ENCODE measurements around the gene STH. TPM values are rescaled to one million over a fixed set of nuclear protein-coding genes. Genes with fewer than 3 reads are reported as not detected.

The STH gene
- total RNA-seq, 1 donor from 2014 or later = not detected

DNA sequence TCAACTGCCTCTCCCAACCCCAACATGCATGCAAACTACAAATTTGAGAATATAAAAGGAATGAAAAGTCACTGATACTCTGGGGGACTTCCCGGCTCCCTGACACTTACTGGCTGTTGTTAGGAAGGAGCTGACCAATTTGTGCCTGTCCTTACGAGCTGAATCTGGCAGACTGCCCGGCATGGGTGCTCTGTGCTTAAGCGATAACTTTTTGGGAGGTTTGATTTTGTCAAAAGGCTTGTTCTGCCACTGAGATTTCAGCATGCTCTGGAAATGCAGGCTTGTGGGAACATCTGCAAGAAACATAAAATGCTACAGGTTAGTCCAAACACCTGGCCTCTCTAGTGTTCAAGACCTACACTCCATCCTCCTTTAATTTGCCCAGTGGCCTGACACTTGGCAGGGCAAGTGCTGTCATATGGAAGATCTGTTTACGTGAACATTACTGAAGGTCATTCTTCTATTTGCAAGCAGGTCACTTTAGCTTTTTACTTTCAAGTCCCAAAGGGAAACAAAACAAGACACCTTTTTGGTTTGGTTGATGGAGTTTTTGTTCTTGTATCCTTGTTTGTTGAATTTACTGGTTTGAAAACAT lies 40.6 kb downstream of the STH start:
- Mint-ChIP-seq H3K27me3 (ENCODE audit: low read depth) (no peaks in the 10 kb centered on the region), H3K4me3 (ENCODE audit: unreplicated experiment) (no peak overlapping the region), H3K36me3 (ENCODE audit: low read depth) (peaks cover 31% of the 10 kb centered on the region), H3K9me3 (ENCODE audit: low read depth) (no peaks in the 10 kb centered on the region), H3K4me1 (ENCODE audit: low read depth) (peaks cover 8% of the 10 kb centered on the region), H3K27ac (ENCODE audit: unreplicated experiment) (no peak overlapping the region)
- DNase-seq (ENCODE audit: low spot score) = no peak
- TF ChIP-seq, protein P1, sequence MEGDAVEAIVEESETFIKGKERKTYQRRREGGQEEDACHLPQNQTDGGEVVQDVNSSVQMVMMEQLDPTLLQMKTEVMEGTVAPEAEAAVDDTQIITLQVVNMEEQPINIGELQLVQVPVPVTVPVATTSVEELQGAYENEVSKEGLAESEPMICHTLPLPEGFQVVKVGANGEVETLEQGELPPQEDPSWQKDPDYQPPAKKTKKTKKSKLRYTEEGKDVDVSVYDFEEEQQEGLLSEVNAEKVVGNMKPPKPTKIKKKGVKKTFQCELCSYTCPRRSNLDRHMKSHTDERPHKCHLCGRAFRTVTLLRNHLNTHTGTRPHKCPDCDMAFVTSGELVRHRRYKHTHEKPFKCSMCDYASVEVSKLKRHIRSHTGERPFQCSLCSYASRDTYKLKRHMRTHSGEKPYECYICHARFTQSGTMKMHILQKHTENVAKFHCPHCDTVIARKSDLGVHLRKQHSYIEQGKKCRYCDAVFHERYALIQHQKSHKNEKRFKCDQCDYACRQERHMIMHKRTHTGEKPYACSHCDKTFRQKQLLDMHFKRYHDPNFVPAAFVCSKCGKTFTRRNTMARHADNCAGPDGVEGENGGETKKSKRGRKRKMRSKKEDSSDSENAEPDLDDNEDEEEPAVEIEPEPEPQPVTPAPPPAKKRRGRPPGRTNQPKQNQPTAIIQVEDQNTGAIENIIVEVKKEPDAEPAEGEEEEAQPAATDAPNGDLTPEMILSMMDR (IDR thresholded peaks at IDR 0.05) = no peak

DNA sequence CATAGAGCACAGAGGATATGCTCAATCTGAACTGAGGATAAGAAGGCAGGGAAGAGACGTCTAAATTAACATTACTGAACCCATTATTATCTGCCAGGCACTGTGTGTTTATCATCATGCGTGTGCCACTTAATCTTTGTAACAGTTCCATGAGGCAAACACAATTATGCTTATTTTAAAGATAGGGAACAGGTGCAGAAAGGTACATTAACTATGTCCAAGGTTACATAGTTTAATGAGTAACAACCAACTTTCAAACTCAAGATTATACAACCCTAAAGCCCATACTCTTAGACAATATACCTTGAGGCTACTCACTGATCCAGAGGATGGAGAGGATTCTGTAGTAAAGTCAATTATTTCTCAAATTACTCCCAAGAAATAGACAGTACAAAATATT lies 43.2 kb downstream of the STH start:
- Mint-ChIP-seq H3K4me3 (ENCODE audit: unreplicated experiment) (no peak overlapping the region), H3K27me3 (ENCODE audit: low read depth) (no peaks in the 10 kb centered on the region), H3K36me3 (ENCODE audit: low read depth) (peaks cover 32% of the 10 kb centered on the region), H3K27ac (ENCODE audit: unreplicated experiment) (no peak overlapping the region), H3K4me1 (ENCODE audit: low read depth) (peaks cover 12% of the 10 kb centered on the region), H3K9me3 (ENCODE audit: low read depth) (no peaks in the 10 kb centered on the region)
- TF ChIP-seq, protein P1 (IDR thresholded peaks at IDR 0.05) = no peak
- no peak for DNase-seq (ENCODE audit: low spot score)

DNA sequence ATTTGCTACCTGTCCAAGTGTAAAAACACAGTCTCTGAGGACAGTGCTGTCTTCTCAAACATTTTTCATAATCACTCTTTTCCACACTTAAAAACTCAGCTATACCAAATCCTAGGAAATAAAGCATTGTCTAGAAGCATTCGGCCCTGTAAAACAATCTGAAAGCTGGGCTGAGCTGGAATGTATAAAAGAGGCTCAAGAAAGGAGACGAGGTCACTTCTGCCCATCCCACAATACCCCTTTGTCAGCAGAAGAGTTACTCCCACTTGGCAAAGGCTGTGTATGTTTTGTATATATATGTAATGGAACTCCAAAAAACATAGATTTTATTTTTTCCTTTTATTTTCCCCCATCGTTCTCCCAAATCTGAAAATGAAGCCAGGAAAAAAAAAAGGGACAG lies 43.9 kb downstream of the STH start:
- Mint-ChIP-seq H3K4me3 (ENCODE audit: unreplicated experiment) (no peak overlapping the region), H3K36me3 (ENCODE audit: low read depth) (peaks cover 32% of the 10 kb centered on the region), H3K27me3 (ENCODE audit: low read depth) (no peaks in the 10 kb centered on the region), H3K27ac (ENCODE audit: unreplicated experiment) (peak overlapping the region; percentile 8), H3K9me3 (ENCODE audit: low read depth) (no peaks in the 10 kb centered on the region), H3K4me1 (ENCODE audit: low read depth) (peaks cover 12% of the 10 kb centered on the region)
- TF ChIP-seq, protein P1 (IDR thresholded peaks at IDR 0.05) = no peak
- DNase-seq (ENCODE audit: low spot score) = no peak

DNA sequence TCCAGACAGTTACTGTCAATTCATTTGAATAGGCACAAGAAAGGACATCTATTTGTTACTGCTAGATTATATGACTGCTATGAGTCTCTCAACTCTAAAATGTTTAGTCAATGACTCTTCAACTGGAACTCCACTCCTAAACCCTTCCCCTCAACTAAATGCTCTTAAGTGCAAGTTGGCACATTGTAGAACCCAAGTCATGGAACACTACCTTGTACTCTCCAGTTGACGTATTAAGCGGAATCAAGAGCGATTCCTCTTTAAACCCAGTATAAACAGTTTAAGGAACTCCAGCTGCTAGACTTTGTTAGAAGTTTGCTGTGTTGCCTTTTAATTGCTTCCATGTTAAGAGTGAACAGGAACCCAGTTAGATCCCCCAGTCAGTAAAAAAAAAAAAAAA lies 44.6 kb downstream of the STH start:
- DNase-seq (ENCODE audit: low spot score) = no peak
- Mint-ChIP-seq H3K4me1 (ENCODE audit: low read depth) (peaks cover 12% of the 10 kb centered on the region), H3K27me3 (ENCODE audit: low read depth) (no peaks in the 10 kb centered on the region), H3K36me3 (ENCODE audit: low read depth) (peaks cover 29% of the 10 kb centered on the region), H3K9me3 (ENCODE audit: low read depth) (no peaks in the 10 kb centered on the region), H3K4me3 (ENCODE audit: unreplicated experiment) (no peak overlapping the region), H3K27ac (ENCODE audit: unreplicated experiment) (peak overlapping the region; percentile 8)
- TF ChIP-seq, protein P1 (IDR thresholded peaks at IDR 0.05) = no peak

DNA sequence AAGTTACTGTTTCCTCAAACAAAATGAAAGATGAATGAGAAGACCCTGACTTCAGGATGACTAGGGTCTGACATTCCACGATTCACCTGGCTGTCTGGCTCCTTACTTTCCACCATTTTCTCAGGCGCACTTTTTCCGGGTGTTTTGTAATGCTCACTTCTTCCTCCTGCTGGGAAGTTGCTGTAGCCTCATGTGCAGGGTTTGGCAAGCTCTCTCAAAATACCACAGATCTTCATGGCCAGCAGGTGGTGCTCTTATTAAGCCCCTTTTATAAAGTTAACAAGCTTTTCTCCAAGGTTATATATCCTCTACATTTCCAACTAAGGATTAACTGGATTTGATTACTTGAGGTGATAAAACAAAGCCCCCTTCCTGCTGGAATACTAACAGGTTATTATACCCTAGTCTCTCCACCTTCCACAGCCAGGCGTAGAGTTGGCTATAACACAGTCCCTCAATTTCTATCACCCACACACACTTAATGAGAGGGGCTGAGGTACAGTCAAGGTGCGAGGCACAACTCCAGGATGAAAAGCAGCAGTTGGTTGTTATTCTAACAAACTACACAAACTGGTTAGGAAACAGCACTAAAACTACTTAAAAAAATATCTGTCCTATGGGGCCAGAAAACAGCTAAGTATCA lies 45.4 kb downstream of the STH start:
- H3K4me3 Mint-ChIP-seq (ENCODE audit: unreplicated experiment) = no peak overlapping the region
- H3K36me3 Mint-ChIP-seq (ENCODE audit: low read depth) = peaks cover 27% of the 10 kb centered on the region
- H3K4me1 Mint-ChIP-seq (ENCODE audit: low read depth) = peaks cover 12% of the 10 kb centered on the region
- no peak for DNase-seq (ENCODE audit: low spot score)
- H3K27me3 Mint-ChIP-seq (ENCODE audit: low read depth) = no peaks in the 10 kb centered on the region
- H3K27ac Mint-ChIP-seq (ENCODE audit: unreplicated experiment) = peak overlapping the region; percentile 23
- TF ChIP-seq, protein P1 (IDR thresholded peaks at IDR 0.05) = peak; percentile 95
- no peaks in the 10 kb centered on the region for H3K9me3 Mint-ChIP-seq (ENCODE audit: low read depth)
